HG03460 (cell line): ENCODE results near the gene IKZF3.
A peak's percentile ranks its signal among the peaks of the same experiment; 100 is the strongest.
"Not testable (repeated sequence)": the region's sequence is repeated elsewhere in the genome, so short reads cannot be mapped to it uniquely, and the experiment has no call there.

Experiments
- ATAC-seq: cut with Tn5 transposase; IDR thresholded peaks from one replicate; pipeline ENCODE4 v1.9.1; 2021; ENCODE audit not compliant: unreplicated experiment

IKZF3 gene

DNA sequence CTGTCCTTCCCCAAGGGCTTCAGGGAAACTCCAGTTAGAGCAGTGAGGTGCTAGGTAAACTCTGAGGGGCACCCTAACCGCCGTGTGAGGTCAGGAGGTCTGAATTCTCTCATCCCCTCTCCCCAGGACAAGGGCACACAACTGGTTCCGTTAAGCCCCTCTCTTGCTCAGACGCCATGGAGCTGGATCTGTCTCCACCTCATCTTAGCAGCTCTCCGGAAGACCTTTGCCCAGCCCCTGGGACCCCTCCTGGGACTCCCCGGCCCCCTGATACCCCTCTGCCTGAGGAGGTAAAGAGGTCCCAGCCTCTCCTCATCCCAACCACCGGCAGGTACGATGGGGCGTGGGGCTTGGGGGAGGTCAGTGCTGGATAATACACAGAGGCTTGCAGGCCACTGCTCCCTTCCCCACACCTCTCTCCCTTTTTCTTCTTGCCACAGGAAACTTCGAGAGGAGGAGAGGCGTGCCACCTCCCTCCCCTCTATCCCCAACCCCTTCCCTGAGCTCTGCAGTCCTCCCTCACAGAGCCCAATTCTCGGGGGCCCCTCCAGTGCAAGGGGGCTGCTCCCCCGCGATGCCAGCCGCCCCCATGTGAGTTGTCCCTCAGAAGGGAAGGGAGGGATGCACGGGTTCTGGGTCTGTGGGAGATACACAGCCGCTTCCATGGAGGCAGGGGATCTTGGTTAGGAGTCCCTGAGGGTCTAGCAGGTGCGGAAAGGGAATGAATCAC, 121.8 kb downstream of the IKZF3 start:
- no peak for ATAC-seq

GRCh38 chr17:39740357-39741111, 123.6 kb downstream of the IKZF3 start:
- ATAC-seq = no peak

DNA sequence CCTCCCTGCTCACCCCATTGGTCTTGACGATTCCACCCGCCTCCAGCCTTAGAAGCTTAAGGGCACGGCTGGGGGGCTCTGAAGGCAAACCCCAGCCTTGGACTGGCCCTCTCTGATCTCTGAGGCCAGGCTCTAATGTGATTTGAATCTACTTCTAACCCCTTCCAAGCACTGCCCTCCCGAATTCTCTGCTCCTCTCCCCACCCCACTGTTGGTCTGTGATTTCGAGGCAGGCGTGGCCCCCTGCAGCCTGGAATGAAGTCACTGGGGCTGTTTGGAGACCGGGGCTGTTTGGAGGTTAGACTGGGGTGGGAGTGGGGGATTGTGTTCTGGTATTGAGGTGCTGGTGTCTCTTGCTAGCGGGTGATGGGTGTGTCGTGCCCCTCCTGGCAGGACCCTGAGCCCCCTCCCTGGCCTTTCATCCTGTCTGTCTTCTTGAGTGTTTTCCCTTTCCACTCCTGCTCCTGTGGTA, 124.2 kb downstream of the IKZF3 start:
- no peak for ATAC-seq

DNA sequence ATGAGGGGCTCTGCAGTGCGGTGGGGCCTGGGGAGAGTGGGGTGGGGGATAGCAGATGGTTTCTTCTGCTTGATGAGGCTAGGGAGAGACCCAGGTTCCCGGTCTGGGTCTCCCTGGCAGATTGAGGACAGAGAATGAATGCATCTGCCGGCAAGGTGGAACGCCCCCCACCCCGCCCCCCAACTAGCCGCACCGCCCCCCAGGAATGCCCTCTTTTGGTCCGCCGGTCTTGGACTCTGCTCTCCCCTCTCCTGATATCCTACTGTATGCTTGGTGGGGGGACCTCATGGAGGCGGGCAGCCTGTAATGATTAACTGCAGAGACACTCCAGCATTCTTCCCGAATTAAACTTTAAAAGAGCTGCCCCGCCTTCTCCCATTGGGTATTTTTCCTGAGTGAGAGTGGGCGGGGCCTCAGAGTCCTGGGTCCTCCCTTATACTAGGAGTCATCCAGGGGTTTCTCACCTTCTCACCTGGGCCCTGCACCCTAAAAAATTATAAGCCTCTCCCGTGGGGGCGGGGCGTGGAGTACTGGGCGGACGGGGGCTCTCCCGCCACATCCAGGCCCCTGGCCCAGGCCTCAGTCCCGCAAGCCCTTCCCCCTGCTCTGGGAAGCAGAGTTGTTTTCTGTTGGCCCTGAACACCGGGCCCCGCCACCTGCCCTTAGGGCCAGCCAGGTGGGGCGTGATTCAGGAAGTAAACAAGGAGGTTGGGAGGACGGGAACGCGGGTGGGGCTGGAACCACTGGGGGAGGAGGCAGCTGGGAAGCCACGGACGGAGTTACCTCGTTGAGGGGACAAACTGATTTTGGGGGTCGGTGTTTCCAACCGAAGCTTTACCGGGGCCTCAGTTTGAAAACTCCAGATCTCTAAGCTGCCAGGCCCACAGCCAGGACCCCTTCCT, 124.9 kb downstream of the IKZF3 start:
- no peak for ATAC-seq

- ATAC-seq = no peak
Observed at GRCh38 chr17:39738568-39738901, 125.6 kb downstream of the IKZF3 start.

- no peak for ATAC-seq
Observed at GRCh38 chr17:39737760-39738567, 126.1 kb downstream of the IKZF3 start, which contains the start of gene GRB7. TSS of gene GRB7 (plus strand) at chr17:39737938. CDS start at chr17:39742302, 4,364 bp downstream.

GRCh38 chr17:39737206-39737759, 126.8 kb downstream of the IKZF3 start:
- ATAC-seq = no peak

DNA sequence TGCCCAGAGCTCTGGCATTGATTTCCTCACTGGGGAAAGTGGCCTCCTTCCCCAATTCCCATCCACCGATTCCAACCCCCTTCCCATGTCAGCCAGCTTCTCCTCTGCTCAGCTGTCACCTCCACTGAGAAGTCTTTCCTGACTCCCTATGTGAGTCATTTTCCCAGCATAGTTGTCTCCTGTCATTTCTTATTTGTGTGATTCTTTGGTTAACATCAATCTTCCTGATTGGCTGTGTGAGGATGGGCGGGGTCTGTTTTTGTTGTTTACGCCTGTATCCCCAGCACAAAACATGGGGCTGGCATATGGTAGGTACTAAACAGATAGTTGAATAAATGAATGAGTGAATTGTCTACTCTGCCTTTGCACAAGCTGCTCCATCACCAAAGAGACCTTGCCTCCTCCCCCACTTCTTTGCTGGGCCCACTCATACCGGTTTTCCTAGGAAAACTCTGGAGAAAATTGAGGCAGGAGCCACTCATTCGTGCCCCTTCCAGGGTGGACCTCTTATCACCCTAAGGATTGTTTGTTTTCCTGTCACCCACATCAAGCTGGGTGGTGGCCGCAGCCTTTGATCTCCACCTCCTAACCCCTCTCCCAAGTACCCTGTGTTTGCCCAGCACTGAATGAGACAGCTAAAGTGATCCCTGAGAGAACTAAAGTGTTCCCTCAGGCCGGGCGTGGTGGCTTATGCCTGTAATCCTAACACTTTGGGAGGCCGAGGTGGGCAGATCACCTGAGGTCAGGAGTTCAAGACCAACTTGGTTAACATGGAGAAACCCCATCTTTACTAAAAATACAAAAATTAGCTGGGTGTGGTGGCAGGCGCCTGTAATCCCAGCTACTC, 127.6 kb downstream of the IKZF3 start:
- no peak for ATAC-seq

GRCh38 chr17:39735882-39736281, 128.2 kb downstream of the IKZF3 start:
- no peak for ATAC-seq

GRCh38 chr17:39732586-39732985, 131.5 kb downstream of the IKZF3 start:
- no peak for ATAC-seq

DNA sequence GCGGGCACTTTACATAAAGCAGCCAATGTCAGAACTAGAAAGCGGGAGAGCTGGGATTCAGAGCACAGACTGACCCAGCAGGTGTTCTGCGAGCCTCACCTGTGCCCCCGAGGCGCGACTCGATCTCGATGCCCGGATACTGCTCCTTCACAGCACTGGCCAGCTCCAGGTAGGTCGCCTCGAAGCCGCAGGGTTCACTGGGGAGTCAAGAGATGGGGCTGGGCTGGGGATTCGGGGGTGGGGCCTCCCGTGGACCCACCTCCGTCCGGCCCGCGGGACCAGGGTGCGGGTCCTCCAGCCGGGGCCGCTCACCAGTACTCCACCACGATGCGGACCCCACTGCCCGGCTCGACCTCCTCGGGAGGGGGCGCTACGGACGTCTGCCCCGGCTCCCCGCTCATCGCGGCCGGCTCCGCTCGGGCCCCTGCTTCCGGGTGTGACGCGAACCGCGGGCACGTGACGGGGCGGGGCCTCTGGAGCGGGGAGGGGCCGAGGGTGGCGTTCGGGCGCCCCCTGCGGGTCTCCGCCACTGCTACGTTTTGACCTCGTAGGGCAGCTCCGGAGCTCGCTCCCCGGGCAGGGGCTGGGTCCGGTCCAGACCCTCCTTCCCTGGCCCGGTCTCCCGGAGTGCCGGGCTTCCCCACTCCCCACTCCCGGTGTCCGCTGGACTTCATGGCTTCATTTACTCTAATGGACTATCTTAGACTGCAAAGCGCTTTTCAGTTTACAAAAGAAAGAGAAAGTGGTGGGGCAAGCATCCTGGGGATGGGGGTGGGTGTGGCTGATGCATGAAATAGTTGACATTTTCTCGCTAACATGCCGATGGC, 133.8 kb downstream of the IKZF3 start, which contains the start of gene MIEN1:
Gene MIEN1 (minus strand): TSS at position 438 of the 827 bp plus-strand sequence. CDS start 37 bp downstream, at position 401.
- ATAC-seq = peak; percentile 79

DNA sequence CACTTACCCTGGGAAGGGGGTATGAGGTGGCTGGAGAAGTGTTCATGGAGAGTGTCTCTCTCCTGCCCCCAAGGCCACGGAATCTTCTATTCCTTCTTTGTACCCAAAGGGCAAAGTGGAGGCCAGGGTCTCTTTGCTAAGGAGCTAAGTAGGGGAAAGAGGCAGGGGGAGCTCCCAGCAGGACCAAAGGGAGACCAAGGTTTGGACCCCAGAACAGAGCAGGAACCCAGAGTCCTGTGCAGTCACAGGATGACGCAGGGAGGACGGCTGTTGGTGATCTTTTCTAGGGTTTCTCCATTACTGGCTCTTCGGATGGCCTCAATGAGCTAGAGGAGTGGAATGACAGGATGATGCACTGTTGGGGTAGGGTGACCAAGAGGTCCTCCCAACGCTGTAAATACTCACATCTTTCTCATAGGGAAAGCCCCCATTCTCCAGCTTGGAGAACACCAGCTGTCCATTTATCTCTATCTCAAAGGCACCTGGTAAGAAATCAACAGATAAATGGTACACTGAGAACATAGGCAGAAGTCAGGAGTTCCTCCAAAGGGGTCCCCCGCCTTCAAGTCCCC, 134.7 kb downstream of the IKZF3 start:
- no peak for ATAC-seq

DNA sequence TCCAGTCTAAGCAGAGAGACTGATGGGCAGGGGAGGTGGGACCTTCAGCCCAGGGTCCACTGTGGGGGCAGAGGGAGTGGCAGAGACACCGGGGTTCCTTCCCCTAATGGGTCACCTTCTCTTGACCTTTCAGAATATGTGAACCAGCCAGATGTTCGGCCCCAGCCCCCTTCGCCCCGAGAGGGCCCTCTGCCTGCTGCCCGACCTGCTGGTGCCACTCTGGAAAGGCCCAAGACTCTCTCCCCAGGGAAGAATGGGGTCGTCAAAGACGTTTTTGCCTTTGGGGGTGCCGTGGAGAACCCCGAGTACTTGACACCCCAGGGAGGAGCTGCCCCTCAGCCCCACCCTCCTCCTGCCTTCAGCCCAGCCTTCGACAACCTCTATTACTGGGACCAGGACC, 136.6 kb downstream of the IKZF3 start:
- ATAC-seq = no peak

DNA sequence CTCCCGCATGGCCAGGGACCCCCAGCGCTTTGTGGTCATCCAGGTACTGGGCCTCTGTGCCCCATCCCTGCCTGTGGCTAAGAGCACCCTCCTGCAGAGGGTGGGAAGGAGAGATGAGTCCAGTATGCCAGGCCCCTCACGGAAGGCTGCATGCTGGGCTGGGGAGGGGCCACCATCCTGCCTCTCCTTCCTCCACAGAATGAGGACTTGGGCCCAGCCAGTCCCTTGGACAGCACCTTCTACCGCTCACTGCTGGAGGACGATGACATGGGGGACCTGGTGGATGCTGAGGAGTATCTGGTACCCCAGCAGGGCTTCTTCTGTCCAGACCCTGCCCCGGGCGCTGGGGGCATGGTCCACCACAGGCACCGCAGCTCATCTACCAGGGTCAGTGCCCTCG, 137.5 kb downstream of the IKZF3 start:
- no peak for ATAC-seq

DNA sequence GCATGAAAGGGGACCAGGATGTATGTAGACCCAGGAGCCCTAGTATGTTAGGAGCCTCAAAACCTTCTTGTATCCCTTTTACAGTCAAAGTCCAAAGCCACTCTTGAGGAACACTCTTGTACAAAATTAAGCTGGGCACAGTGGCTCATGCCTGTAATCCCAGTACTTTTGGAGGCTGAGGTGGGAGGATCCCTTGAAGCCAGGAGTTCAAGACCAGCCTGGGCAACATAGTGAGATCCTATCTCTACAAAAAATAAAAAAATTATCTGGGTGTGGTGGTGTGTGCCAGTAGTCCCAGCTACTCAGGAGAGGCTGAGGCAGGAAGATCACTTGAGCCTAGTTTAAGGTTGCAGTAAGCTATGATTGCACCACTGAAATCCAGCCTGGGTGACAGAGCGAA, 138.2 kb downstream of the IKZF3 start:
- not testable (repeated sequence) for ATAC-seq

DNA sequence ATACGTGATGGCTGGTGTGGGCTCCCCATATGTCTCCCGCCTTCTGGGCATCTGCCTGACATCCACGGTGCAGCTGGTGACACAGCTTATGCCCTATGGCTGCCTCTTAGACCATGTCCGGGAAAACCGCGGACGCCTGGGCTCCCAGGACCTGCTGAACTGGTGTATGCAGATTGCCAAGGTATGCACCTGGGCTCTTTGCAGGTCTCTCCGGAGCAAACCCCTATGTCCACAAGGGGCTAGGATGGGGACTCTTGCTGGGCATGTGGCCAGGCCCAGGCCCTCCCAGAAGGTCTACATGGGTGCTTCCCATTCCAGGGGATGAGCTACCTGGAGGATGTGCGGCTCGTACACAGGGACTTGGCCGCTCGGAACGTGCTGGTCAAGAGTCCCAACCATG, 139.4 kb downstream of the IKZF3 start:
- ATAC-seq = no peak

DNA sequence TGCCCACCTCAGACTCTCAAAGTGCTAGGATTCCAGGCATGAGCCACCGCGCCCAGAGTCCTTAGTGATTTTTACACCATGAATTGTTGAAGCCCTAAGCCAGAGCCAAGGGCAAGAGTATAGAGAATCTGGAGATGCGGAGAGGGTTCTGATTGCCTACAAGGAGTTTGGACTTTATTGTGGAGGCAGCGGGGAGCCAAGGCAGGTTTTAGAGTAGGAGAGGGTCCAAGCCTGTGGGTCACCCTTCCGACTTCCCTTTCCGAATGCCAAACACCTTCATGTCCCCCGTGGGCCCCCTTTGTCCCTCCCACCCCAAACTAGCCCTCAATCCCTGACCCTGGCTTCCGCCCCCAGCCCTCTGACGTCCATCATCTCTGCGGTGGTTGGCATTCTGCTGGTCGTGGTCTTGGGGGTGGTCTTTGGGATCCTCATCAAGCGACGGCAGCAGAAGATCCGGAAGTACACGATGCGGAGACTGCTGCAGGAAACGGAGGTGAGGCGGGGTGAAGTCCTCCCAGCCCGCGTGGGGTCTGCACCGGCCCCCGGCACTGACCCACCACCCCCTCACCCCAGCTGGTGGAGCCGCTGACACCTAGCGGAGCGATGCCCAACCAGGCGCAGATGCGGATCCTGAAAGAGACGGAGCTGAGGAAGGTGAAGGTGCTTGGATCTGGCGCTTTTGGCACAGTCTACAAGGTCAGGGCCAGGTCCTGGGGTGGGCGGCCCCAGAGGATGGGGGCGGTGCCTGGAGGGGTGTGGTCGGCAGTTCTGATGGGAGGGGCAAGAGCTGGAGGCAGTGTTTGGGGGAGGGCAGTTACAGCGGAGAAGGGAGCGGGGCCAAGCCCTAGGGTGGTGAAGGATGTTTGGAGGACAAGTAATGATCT, 140.9 kb downstream of the IKZF3 start:
- no peak for ATAC-seq
